Pancreas (tissue), 10 donors: ENCODE data around the gene MEP1A. TPM values are rescaled to one million over a fixed set of nuclear protein-coding genes. Genes with fewer than 3 reads are reported as not detected.
A peak's percentile ranks its signal among the peaks of the same experiment; 100 is the strongest.

Experiments used
- ATAC-seq, 4 donors: fragments of 200-7000 bp; cut with Tn5 transposase; one replicate each; pipeline versions ENCODE4 v1.8.0 to v1.9.1; 2020; ENCODE audit warnings: mild to moderate bottlenecking in 4 of 4, moderate library complexity in 4 of 4
- DNase-seq, 6 donors: peaks; one replicate each; pipeline ENCODE4 v3.0.0-alpha.2; 2020
- FAIRE-seq: peaks from 2 replicates; lab custom pipeline; 2012; peaks lifted over from hg19 to GRCh38; lab: Jason Lieb, UNC
- H3K27ac ChIP-seq, 4 donors: fragments of 200-600 bp; sonication (generic); 1 replicate in 3 of 4; 2 replicates in 1 of 4; pipeline versions ENCODE4 v1.5.0 to v1.8.0; 2020
- H3K27me3 ChIP-seq, 4 donors: fragments of 200-600 bp; one replicate each; pipeline ENCODE4 v1.8.0; 2021
- H3K36me3 ChIP-seq, 3 donors: fragments of 200-600 bp; sonication (generic) in 1 of 3; one replicate each; pipeline versions ENCODE4 v1.5.0 to v1.8.0; 2020 to 2021
- H3K4me1 ChIP-seq, 3 donors: fragments of 200-600 bp; one replicate each; pipeline ENCODE4 v1.8.0; 2021
- H3K4me3 ChIP-seq, 4 donors: fragments of 200-600 bp; sonication (generic) in 2 of 4; one replicate each; pipeline versions ENCODE4 v1.5.0 to v1.8.0; 2020 to 2021
- H3K9me3 ChIP-seq, 4 donors: fragments of 200-600 bp; one replicate each; pipeline ENCODE4 v1.8.0; 2021
- CTCF ChIP-seq, 4 donors: fragments of 200-600 bp; sonication (generic) in 3 of 4; IDR thresholded peaks; one replicate each; pipeline versions ENCODE4 v1.5.0 to v1.8.0; 2021; ENCODE audit warnings: antibody characterized with exemption in 4 of 4
- WGBS, 2 donors: extraction: QIAGEN DNeasy Blood & Tissue Kit; methylation state at CpG; one replicate each; pipeline ENCODE4 v1.1.7; 2013; 5-methylcytosine and 5-hydroxymethylcytosine counted together
- intact Hi-C, 3 donors: fragments of 100-400 bp; cut with DNase I; formaldehyde crosslinking; loops; one replicate each; pipeline versions ENCODE4 v1.11.1 to v1.14.2; 2022
- polyA plus RNA-seq, 2 donors: library from polyadenylated mRNA; stranded (reverse); fragments of 200-250 nt; gene quantifications; one replicate each; pipeline ENCODE4 v1.2.3, GENCODE V29; 2013
- total RNA-seq, 6 donors: library from RNA; stranded (reverse); fragmentation: NEBNext Ultra II Directional in 4 of 6; extraction: Animal tissue kit (Norgen Biotek cat#: 25700) in 4 of 6; gene quantifications; one replicate each; pipeline versions ENCODE4 v1.2.1 to v1.2.4, GENCODE V29; 2021 to 2023
- donor health status: healthy with polysubstance abuse.
- donor health status: DM: no; HTN: no; CAD: no; lungs with moderate emphysema.
- donor health status: DM: no; HTN: no; CAD: no.
- donor health status: control.
- donor health status: control.
- donor health status: Bipolar disorder and iron deficiency.
- donor health status: DM: yes; HTN: yes; CAD: no.
- donor health status: DM: no; HTN: no; CAD: no.
- donor health status: DM: no; HTN: no; CAD: no.
- donor health status: DM: yes; HTN: yes; CAD: no.

Gene MEP1A
- total and polyA plus RNA-seq, 8 donors: 0.02 to 2.7 (median 0.35) TPM

DNA sequence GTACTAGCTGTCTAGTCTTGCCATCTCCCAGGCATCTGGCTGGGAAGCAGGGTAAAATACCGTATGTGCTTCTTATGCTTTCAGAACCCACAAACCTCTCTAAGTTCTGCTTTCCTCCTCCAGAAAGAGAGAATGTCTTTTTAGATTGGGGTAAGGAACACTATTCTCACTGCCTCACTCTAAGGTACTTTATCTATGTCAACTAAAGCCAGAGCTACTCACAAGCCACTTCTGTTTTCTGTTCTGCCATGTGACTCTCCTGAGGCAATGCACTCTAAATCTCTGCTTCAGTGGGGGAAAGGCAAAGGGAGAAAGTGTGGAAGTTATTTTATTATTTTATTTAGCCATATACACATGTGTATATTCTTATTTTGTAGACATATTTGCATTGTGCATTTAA, 15.6 kb downstream of the MEP1A start:
- H3K27me3 ChIP-seq: no peaks in the 10 kb centered on the region
- no peaks in the 10 kb centered on the region for H3K9me3 ChIP-seq
- 81% methylated on average over 1 of the region's 1 CpG for WGBS, 2 donors
- no peak for TF ChIP-seq CTCF (IDR thresholded peaks at IDR 0.05)
- no peak overlapping the region for H3K27ac ChIP-seq
- H3K4me3 ChIP-seq: no peak overlapping the region
- no peak for DNase-seq
- no peaks in the 10 kb centered on the region for H3K4me1 ChIP-seq
- intact Hi-C loops: no loop called here
- no peak for FAIRE-seq
- peak in 1 of 4 donors; percentile 29 for ATAC-seq
- no peaks in the 10 kb centered on the region for H3K36me3 ChIP-seq

- H3K36me3 ChIP-seq: no peaks in the 10 kb centered on the region
- intact Hi-C loops: no loop called here
- no peaks in the 10 kb centered on the region for H3K4me1 ChIP-seq
- H3K9me3 ChIP-seq: no peaks in the 10 kb centered on the region
- H3K4me3 ChIP-seq: no peak overlapping the region
- TF ChIP-seq CTCF (IDR thresholded peaks at IDR 0.05): no peak
- no peak for DNase-seq
- no peak for FAIRE-seq
- no peak for ATAC-seq
- no peaks in the 10 kb centered on the region for H3K27me3 ChIP-seq
- 62 to 65% methylated on average over 4 of the region's 4 CpGs for WGBS, 2 donors
- no peak overlapping the region for H3K27ac ChIP-seq
Observed at GRCh38 chr6:46815130-46815529, 21.9 kb downstream of the MEP1A start.

DNA sequence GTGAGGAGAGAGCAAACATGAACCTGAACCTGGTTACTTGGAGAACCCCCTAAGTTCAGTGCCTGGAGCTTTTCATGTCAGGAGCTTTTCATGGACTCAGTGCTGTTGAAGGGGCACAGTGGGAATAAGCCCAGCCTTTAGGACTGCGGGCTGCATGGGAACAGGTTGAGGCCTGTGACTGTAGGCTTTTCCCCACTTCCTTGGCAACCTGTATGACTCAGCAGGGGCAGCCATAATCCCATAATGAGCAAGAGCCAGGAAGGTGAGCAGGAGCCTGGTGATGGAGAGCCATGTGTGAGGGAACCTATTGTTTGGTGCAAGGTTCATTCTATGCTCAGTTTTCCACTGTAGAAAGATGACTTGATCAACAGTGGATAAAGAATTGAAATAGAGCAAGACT, 23.4 kb downstream of the MEP1A start:
- FAIRE-seq: no peak
- no peak overlapping the region for H3K27ac ChIP-seq
- H3K27me3 ChIP-seq: no peaks in the 10 kb centered on the region
- H3K4me1 ChIP-seq: no peaks in the 10 kb centered on the region
- no peaks in the 10 kb centered on the region for H3K36me3 ChIP-seq
- 94 to 97% methylated on average over 1 of the region's 1 CpG for WGBS, 2 donors
- no peak for DNase-seq
- no peak for TF ChIP-seq CTCF (IDR thresholded peaks at IDR 0.05)
- ATAC-seq: no peak
- no peaks in the 10 kb centered on the region for H3K9me3 ChIP-seq
- intact Hi-C loops: no loop called here
- no peak overlapping the region for H3K4me3 ChIP-seq

DNA sequence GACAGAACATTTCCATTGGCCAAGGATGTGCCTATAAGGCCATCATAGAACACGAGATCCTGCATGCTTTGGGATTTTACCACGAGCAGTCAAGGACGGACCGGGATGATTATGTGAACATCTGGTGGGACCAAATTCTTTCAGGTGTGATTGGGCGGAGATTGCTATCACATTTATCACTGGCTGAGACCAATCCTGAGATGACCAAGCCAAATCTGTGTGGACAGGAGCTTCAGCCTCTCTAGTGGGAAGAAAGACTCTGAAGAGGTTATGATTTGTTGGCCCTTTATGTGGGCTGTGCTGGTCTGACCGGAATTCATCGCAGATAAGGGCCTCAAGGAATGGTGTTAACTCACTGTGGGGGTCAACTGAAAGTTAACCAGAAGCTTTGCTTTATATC, 26.4 kb downstream of the MEP1A start:
- Histone ChIP-seq H3K36me3 (no peaks in the 10 kb centered on the region), H3K4me1 (no peaks in the 10 kb centered on the region), H3K4me3 (no peak overlapping the region), H3K9me3 (no peaks in the 10 kb centered on the region), H3K27ac (no peak overlapping the region), H3K27me3 (no peaks in the 10 kb centered on the region)
- ATAC-seq (no peak), FAIRE-seq (no peak), DNase-seq (no peak)
- WGBS, 2 donors: 85 to 89% methylated on average over 7 of the region's 7 CpGs
- TF ChIP-seq CTCF (IDR thresholded peaks at IDR 0.05): no peak
- intact Hi-C loops: no loop called here

DNA sequence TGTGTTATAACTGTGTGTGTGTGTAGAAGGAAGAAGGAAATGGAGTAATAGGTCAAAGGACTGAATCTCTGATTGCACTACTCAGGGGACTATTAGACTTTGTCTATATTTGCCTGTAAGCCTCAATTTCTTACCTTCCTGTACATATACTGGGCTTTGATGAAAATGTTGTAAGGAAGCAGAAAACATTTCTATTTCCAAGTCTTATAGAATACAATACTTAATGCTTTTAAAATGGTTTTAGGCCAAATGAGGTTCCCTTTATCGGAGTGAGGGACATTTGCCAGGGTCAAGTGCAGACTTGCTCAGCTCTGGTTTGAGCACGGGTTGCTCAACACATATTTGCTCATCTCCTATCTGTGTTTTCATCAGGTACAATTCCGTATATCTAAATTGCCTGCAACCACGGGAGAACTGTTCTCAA, 28.3 kb downstream of the MEP1A start:
- intact Hi-C loops: no loop called here
- Histone ChIP-seq H3K4me3 (no peak overlapping the region), H3K27me3 (no peaks in the 10 kb centered on the region), H3K9me3 (no peaks in the 10 kb centered on the region), H3K27ac (no peak overlapping the region), H3K36me3 (no peaks in the 10 kb centered on the region), H3K4me1 (no peaks in the 10 kb centered on the region)
- 34 to 41% methylated on average over 4 of the region's 4 CpGs for WGBS, 2 donors
- DNase-seq (no peak), ATAC-seq (no peak), FAIRE-seq (no peak)
- TF ChIP-seq CTCF (IDR thresholded peaks at IDR 0.05): no peak
